Activated T-helper 9 cell treated with anti-CD3 and anti-CD28 coated beads, Interleukin-2, amount 50 U/mL, for 16 hours (primary cell): ENCODE data around the gene GTF2A1.

Experiments
- DNase-seq: peaks from one replicate; pipeline ENCODE4 v3.0.0-alpha.2; 2020; ENCODE audit warnings: low read depth

GTF2A1 gene

DNA sequence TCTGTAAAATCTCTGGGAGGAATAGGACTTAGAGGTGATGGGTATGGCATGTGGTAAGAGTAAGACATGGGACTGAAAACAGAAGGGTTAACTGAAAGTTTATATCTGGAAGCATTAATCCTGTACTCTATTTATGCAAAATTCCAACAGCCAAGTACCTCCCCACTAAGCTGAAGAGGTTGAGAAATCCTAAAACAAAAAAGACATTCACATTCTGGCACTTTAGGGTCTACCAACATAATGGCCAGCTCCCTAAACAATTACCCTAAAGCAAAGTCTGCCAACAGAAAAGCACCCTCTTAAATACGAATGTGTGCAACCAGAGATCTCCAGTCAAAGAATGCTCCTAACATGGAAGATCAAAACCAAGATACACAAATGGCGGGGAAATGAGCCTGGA, 87.4 kb downstream of the GTF2A1 start:
- no peak for DNase-seq

DNA sequence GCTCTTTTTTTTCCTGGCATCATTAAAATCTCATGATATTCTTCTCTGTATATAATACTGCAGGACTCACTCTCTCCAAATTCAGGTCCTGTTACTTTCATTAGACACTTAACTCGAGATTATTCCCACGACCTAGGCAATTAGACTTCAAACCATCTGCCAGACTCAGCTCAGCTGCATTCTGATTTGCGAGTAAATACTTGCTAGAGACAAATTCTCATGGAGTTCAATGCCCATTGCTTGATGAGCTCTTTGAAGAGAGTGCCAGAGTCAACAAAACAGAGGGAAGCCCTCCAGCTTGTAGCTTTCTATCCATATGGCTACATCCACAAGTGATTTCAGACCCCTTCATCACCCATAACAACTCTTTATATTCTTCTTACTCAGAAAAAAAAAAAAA, 88.3 kb downstream of the GTF2A1 start:
- no peak for DNase-seq

- DNase-seq, result no peak
Measured at GRCh38 chr14:81129242-81129641, 91.5 kb downstream of the GTF2A1 start.

DNA sequence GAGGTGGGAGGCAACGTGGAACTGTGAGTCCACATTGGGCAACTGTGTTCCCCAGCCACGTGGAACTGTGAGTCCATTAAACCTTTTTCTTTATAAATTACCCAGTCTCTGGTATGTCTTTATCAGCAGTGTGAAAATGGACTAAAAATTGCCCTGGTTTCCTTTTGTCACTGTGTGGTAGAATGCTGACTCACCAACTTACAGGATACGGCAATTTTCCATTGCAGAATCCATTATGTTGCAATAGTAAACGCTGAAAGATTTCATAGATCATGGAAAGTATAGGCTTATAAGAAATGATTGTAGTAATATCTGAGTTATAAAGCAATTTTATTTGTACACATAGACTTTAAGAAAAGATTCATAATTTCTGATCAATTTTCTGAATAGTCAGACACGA, 93.0 kb downstream of the GTF2A1 start:
- DNase-seq, result no peak

DNA sequence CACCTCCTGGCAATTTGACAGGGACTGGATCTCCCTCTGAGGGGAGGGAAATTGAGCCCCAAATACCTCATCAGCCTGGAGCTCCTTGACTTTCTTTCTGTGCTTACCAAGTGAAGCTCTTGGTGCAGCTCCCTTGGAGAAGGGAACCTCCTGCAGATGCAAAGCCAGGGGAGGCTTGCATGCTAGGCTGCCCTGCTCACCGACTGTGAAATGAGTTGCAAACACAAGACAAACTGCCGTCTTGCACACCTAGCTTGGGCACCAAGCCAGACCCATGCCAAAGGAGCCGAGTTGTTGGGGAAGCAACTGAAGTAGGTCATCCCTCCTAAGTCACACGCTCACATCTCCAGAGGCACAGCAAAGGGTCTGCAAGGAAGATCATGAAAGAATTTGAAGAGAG, 95.2 kb downstream of the GTF2A1 start:
- DNase-seq, result no peak
